ENCODE measurements around the gene TRIM38.

DNA sequence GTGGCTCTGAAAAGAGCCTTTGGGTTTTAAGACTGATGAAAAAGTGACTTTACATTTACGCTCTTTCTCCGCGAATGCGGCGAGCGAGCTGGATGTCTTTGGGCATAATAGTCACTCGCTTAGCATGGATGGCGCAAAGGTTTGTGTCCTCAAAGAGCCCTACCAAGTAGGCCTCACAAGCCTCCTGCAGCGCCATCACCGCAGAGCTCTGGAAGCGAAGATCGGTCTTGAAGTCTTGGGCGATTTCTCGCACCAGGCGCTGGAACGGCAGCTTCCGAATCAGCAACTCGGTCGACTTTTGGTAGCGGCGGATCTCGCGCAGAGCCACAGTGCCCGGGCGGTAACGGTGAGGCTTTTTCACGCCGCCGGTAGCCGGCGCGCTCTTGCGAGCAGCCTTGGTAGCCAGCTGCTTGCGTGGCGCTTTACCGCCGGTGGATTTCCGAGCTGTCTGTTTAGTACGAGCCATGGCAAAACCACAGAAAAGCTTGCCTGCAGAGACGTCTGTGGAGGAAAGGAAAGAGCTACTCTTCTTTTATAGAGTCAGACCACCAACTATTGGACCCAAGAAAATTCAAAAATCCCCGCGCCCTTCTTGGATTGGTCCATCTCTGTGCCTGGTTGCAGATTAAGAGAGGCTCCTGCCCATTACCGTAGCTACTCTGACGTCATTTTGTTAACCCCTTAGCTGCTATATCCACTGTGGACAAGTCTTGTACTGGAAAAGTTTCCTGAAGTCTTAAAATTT, 69.2 kb downstream of the TRIM38 start:
- TF ChIP-seq, protein P1, sequence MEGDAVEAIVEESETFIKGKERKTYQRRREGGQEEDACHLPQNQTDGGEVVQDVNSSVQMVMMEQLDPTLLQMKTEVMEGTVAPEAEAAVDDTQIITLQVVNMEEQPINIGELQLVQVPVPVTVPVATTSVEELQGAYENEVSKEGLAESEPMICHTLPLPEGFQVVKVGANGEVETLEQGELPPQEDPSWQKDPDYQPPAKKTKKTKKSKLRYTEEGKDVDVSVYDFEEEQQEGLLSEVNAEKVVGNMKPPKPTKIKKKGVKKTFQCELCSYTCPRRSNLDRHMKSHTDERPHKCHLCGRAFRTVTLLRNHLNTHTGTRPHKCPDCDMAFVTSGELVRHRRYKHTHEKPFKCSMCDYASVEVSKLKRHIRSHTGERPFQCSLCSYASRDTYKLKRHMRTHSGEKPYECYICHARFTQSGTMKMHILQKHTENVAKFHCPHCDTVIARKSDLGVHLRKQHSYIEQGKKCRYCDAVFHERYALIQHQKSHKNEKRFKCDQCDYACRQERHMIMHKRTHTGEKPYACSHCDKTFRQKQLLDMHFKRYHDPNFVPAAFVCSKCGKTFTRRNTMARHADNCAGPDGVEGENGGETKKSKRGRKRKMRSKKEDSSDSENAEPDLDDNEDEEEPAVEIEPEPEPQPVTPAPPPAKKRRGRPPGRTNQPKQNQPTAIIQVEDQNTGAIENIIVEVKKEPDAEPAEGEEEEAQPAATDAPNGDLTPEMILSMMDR (IDR thresholded peaks at IDR 0.05; ENCODE audit: insufficient read depth, low read length): no peak
- TF ChIP-seq POLR2AphosphoS5 (IDR thresholded peaks at IDR 0.05; ENCODE audit: low read depth): peak; percentile 100
- TF ChIP-seq GABPA (IDR thresholded peaks at IDR 0.05; ENCODE audit: low read depth): no peak; the same call in 1 of the 2 replicates
- TF ChIP-seq SPI1 (IDR thresholded peaks at IDR 0.05; ENCODE audit: borderline replicate concordance, low read depth): no peak
